ENCODE measurements around the gene AEBP1.
A peak's percentile ranks its signal among the peaks of the same experiment; 100 is the strongest.

Gene AEBP1

GRCh38 chr7:44144968-44145478 lies 40.9 kb downstream of the AEBP1 start:
- no peaks in the 10 kb centered on the region for H3K9me3 ChIP-seq (ENCODE audit: insufficient read depth, low read depth, low read length)
- H3K4me1 ChIP-seq (ENCODE audit: insufficient read depth, low read length) = peaks cover 6% of the 10 kb centered on the region; the same call in 1 of the 2 replicates
- H3K4me3 ChIP-seq (ENCODE audit: low read length) = peak overlapping the region; percentile 69; the same call in 1 of the 2 replicates
- no peak overlapping the region for H3K9ac ChIP-seq (ENCODE audit: low read depth, low read length)
- no peaks in the 10 kb centered on the region for H3K36me3 ChIP-seq (ENCODE audit: insufficient read depth, low read depth, low read length)
- H3K27ac ChIP-seq (ENCODE audit: low read length) = no peak overlapping the region
- peaks cover 46% of the 10 kb centered on the region for H3K27me3 ChIP-seq (ENCODE audit: insufficient read depth, low read length)

DNA sequence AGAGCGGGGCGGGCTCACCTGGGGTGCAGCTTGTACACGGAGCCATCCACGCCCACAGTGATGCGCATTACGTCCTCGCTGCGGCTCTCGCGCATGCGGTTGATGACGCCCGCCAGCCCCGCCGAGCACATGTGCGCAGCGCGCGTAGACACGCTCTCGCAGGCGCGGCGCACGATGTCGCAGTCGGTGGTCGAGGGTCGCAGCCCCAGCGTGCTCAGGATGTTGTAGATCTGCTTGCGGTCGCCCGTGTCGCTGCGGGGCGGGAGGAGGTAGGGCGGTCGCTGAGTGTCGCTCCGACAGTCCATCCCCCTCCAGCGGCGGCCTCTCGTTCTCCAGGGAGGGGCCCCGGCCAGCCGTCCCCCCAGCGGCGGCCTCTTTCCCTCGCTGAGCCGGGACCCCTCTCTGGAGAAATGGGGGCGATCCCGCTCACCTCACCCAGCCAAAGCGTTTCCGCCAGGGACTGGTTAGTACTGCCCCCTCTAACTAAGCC lies 41.4 kb downstream of the AEBP1 start:
- Histone ChIP-seq H3K9ac (ENCODE audit: low read depth, low read length) (no peak overlapping the region), H3K27me3 (ENCODE audit: insufficient read depth, low read length) (peaks cover 46% of the 10 kb centered on the region), H3K9me3 (ENCODE audit: insufficient read depth, low read depth, low read length) (no peaks in the 10 kb centered on the region), H3K36me3 (ENCODE audit: insufficient read depth, low read depth, low read length) (no peaks in the 10 kb centered on the region), H3K4me1 (ENCODE audit: insufficient read depth, low read length) (peaks cover 6% of the 10 kb centered on the region; the same call in 1 of the 2 replicates), H3K27ac (ENCODE audit: low read length) (no peak overlapping the region), H3K4me3 (ENCODE audit: low read length) (peak overlapping the region; percentile 69; the same call in 1 of the 2 replicates)

DNA sequence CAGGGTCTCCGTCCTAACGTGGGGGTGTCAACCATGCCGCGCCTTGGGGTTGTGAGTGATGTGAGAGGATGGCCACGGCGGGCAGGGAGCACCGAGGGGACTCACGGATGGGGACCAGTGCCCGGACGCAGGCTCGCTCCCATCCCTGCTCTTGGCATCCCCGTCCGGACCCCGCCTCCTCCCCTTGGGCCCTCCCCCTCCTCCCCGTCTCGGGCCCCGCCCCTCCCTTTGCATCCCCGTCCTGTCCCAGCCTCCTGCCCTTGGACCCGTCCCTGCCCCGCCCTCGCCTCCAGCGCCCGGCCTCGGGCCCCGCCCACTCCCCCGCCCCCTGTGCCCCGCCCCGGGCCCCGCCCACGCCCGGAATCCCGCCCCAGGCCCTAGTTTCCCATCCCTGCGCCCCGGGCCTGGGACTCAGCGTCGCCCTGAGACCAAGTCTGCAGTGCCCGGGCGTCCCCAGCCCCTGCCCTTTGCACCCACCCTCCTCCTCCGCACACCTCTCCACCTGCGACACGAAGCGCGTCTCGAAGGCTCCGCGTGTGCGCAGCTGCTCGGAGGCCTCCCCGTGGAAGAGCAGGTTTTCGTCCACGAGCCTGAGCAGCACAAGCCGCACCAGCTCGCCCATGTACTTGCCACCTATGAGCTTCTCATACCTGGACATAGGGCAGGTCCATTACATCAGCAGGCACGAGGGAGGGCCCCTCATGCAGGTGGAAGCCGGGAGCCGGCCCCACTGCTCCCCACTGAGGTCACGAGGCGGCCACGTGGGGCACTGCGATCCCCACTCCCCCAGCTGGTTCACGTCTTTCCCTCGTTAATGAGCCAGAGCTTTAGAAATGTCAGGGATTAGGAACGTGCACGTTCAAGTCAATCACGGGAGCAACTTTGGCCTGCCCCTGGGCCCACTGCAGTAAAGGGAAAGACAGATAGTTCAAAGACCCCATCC lies 42.1 kb downstream of the AEBP1 start:
- H3K27me3 ChIP-seq (ENCODE audit: insufficient read depth, low read length) = peaks cover 46% of the 10 kb centered on the region
- peaks cover 6% of the 10 kb centered on the region; the same call in 1 of the 2 replicates for H3K4me1 ChIP-seq (ENCODE audit: insufficient read depth, low read length)
- H3K4me3 ChIP-seq (ENCODE audit: low read length) = peak overlapping the region; percentile 69; the same call in 1 of the 2 replicates
- H3K27ac ChIP-seq (ENCODE audit: low read length) = no peak overlapping the region
- H3K9ac ChIP-seq (ENCODE audit: low read depth, low read length) = no peak overlapping the region
- no peaks in the 10 kb centered on the region for H3K9me3 ChIP-seq (ENCODE audit: insufficient read depth, low read depth, low read length)
- no peaks in the 10 kb centered on the region for H3K36me3 ChIP-seq (ENCODE audit: insufficient read depth, low read depth, low read length)

DNA sequence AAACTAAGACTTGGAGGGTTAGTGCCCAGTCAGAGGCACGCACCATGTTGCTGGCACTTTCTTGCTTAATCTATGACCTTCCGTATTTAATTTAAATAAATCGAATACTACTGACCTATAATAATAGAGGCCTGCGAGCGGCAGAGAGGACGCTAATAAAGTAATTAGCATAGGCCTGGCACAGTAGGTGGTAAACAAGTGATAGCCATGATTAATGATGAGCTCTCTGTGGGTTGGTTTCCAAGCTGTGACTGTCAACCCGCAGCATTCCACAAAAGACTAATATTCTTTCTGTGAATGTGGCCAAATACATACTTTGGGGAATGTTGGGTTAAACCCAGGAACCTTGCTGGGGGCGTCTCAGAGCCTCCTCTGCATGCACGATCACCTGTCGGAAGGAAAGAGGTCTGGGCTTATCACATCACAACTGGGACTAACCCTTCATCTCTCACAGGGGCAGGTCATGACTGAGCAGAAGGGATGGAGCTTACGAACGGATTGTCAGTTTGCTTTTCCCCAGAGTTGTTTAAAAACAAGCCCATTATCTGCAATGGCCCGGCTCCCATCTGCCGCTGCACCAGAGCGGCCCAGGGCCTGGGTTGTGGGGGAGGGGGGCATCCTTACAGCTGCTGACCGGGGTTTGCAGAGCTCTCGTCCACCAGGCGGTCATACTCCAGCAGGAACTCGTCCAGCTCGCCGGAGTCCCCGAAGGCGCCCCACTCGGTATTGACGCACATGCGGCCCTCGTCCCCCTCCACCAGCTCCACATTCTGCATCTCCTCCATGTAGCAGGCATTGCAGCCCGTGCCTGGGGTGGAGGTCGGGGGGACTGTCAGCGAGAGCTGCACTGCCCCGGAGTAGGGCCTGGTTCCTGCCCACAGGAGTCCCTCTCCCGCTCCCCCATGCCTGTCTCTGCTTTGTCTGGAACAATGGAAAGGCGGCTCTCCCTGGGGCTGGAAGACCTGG lies 43.2 kb downstream of the AEBP1 start:
- H3K4me1 ChIP-seq (ENCODE audit: insufficient read depth, low read length) = peaks cover 6% of the 10 kb centered on the region; the same call in 1 of the 2 replicates
- H3K36me3 ChIP-seq (ENCODE audit: insufficient read depth, low read depth, low read length) = no peaks in the 10 kb centered on the region
- H3K27ac ChIP-seq (ENCODE audit: low read length) = no peak overlapping the region
- H3K9me3 ChIP-seq (ENCODE audit: insufficient read depth, low read depth, low read length) = no peaks in the 10 kb centered on the region
- H3K27me3 ChIP-seq (ENCODE audit: insufficient read depth, low read length) = peaks cover 46% of the 10 kb centered on the region
- H3K4me3 ChIP-seq (ENCODE audit: low read length) = no peak overlapping the region
- H3K9ac ChIP-seq (ENCODE audit: low read depth, low read length) = no peak overlapping the region

DNA sequence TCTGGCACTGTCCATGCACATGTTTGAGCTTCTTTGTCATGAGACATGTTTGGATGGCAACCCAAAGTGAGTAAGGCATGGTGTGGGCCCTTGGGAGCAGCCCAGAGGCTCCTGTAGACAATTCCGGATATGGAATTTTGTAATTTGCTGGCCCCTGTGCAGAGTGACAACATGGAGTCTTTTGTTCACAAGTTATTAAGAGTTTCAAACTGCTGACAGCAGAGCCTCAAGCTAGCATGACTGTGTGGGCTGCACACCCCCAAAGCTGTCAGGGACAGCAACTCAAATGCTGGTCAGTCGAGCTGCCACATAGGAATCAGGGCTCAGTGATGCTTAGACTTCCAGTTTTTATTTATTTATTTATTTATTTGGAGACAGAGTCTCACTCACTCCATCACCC lies 44.0 kb downstream of the AEBP1 start:
- Histone ChIP-seq H3K27me3 (ENCODE audit: insufficient read depth, low read length) (peaks cover 46% of the 10 kb centered on the region), H3K27ac (ENCODE audit: low read length) (no peak overlapping the region), H3K9ac (ENCODE audit: low read depth, low read length) (no peak overlapping the region), H3K4me1 (ENCODE audit: insufficient read depth, low read length) (peaks cover 6% of the 10 kb centered on the region; the same call in 1 of the 2 replicates), H3K36me3 (ENCODE audit: insufficient read depth, low read depth, low read length) (no peaks in the 10 kb centered on the region), H3K4me3 (ENCODE audit: low read length) (no peak overlapping the region), H3K9me3 (ENCODE audit: insufficient read depth, low read depth, low read length) (no peaks in the 10 kb centered on the region)

DNA sequence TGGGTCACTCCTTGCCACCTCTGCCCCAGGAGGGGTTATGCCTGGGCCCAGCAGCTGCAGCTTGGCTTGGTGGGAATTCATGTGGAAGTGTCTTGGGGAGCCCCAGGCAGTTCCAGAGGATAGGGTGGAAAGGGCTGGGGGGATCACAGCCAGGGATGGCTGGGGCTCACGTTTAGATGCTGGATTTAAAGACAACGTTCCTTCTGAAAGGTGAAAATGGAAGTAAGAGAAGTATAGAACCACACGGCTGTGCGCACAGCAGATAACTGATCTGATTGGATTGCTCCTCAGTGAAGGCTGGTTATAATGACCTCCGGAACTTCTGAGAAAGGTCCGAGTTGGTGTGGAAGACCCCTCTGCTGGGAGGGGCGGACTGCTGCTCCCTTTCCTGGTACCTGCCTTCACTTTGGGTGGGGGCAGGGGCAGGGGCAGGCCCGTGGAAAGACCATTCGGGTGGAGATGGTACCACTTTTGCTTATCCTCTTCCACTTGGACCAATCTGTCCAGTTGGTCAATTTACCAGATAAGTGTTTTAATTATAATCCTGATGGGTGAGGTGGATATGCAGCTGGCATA lies 44.9 kb downstream of the AEBP1 start:
- peaks cover 6% of the 10 kb centered on the region; the same call in 1 of the 2 replicates for H3K4me1 ChIP-seq (ENCODE audit: insufficient read depth, low read length)
- no peak overlapping the region for H3K27ac ChIP-seq (ENCODE audit: low read length)
- no peak overlapping the region for H3K9ac ChIP-seq (ENCODE audit: low read depth, low read length)

GRCh38 chr7:44149571-44150465 lies 45.7 kb downstream of the AEBP1 start:
- Histone ChIP-seq H3K36me3 (ENCODE audit: insufficient read depth, low read depth, low read length) (no peaks in the 10 kb centered on the region), H3K4me3 (ENCODE audit: low read length) (no peak overlapping the region), H3K9me3 (ENCODE audit: insufficient read depth, low read depth, low read length) (no peaks in the 10 kb centered on the region), H3K27ac (ENCODE audit: low read length) (no peak overlapping the region), H3K4me1 (ENCODE audit: insufficient read depth, low read length) (peaks cover 6% of the 10 kb centered on the region; the same call in 1 of the 2 replicates), H3K27me3 (ENCODE audit: insufficient read depth, low read length) (peaks cover 29% of the 10 kb centered on the region), H3K9ac (ENCODE audit: low read depth, low read length) (no peak overlapping the region)

More for the DNA sequence above, 44.9 kb downstream of the AEBP1 start:
- no peaks in the 10 kb centered on the region for H3K9me3 ChIP-seq (ENCODE audit: insufficient read depth, low read depth, low read length)
- H3K4me3 ChIP-seq (ENCODE audit: low read length) = no peak overlapping the region
- H3K27me3 ChIP-seq (ENCODE audit: insufficient read depth, low read length) = peaks cover 37% of the 10 kb centered on the region
- H3K36me3 ChIP-seq (ENCODE audit: insufficient read depth, low read depth, low read length) = no peaks in the 10 kb centered on the region

DNA sequence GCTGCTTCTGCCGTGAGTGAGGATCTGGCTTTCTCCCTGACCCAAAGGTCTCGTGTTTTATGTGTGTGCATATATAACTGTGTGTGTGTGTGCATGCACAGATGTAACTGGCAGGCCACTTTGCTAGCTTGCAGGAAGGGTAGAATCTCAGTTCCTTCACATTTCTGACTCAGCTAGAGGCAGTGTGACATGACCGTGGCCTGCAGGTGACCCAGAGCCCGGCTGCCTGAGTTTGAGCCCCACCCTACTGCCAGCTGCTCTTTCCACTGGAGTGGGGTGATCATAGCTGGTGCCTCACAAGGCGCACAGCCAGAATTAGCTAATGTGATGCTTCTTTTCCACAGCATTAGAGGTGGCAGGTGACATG lies 46.3 kb downstream of the AEBP1 start:
- peaks cover 6% of the 10 kb centered on the region; the same call in 1 of the 2 replicates for H3K4me1 ChIP-seq (ENCODE audit: insufficient read depth, low read length)
- H3K27me3 ChIP-seq (ENCODE audit: insufficient read depth, low read length) = peaks cover 23% of the 10 kb centered on the region
- no peaks in the 10 kb centered on the region for H3K36me3 ChIP-seq (ENCODE audit: insufficient read depth, low read depth, low read length)
- no peaks in the 10 kb centered on the region for H3K9me3 ChIP-seq (ENCODE audit: insufficient read depth, low read depth, low read length)
- no peak overlapping the region for H3K27ac ChIP-seq (ENCODE audit: low read length)
- no peak overlapping the region for H3K4me3 ChIP-seq (ENCODE audit: low read length)
- H3K9ac ChIP-seq (ENCODE audit: low read depth, low read length) = no peak overlapping the region

- Histone ChIP-seq H3K27me3 (ENCODE audit: insufficient read depth, low read length) (peaks cover 17% of the 10 kb centered on the region), H3K4me3 (ENCODE audit: low read length) (no peak overlapping the region), H3K36me3 (ENCODE audit: insufficient read depth, low read depth, low read length) (no peaks in the 10 kb centered on the region), H3K9me3 (ENCODE audit: insufficient read depth, low read depth, low read length) (no peaks in the 10 kb centered on the region), H3K9ac (ENCODE audit: low read depth, low read length) (no peak overlapping the region), H3K27ac (ENCODE audit: low read length) (no peak overlapping the region), H3K4me1 (ENCODE audit: insufficient read depth, low read length) (peaks cover 6% of the 10 kb centered on the region; the same call in 1 of the 2 replicates)
Measured at GRCh38 chr7:44150966-44151941, 47.1 kb downstream of the AEBP1 start.
